NCI-H2107 treated with DMSO at 0.1 percent for 48 hours (cell line): ENCODE measurements around the gene ZMYND15.

Source experiments
- DNase-seq: peaks from one replicate; lab custom pipeline; 2025; ENCODE audit not compliant: unreplicated experiment; lab: John Stamatoyannopoulos, UW

ZMYND15 gene

GRCh38 chr17:4742133-4742532, 2.5 kb downstream of the ZMYND15 start:
- DNase-seq = no peak

- no peak for DNase-seq
Observed at GRCh38 chr17:4742629-4743028, 3.0 kb downstream of the ZMYND15 start.

- DNase-seq = no peak
Observed at GRCh38 chr17:4743216-4743615, 3.6 kb downstream of the ZMYND15 start.

- DNase-seq = no peak
Observed at GRCh38 chr17:4743898-4744297, 4.3 kb downstream of the ZMYND15 start.

- DNase-seq = no peak
Observed at GRCh38 chr17:4744999-4745969, 5.7 kb downstream of the ZMYND15 start.

GRCh38 chr17:4747847-4748246, 8.2 kb downstream of the ZMYND15 start:
- DNase-seq = no peak

- DNase-seq = no peak
Observed at GRCh38 chr17:4748686-4749085, 9.1 kb downstream of the ZMYND15 start.

GRCh38 chr17:4750606-4751005, 11.0 kb downstream of the ZMYND15 start:
- no peak for DNase-seq

- no peak for DNase-seq
Observed at GRCh38 chr17:4751932-4752331, 12.3 kb downstream of the ZMYND15 start.

- DNase-seq = no peak
Observed at GRCh38 chr17:4753392-4753791, 13.8 kb downstream of the ZMYND15 start.

GRCh38 chr17:4759776-4760236, 20.2 kb downstream of the ZMYND15 start:
- no peak for DNase-seq

- DNase-seq = no peak
Observed at GRCh38 chr17:4764595-4764994, 25.0 kb downstream of the ZMYND15 start.

- DNase-seq = no peak
Observed at GRCh38 chr17:4766201-4766600, 26.6 kb downstream of the ZMYND15 start.

- no peak for DNase-seq
Observed at GRCh38 chr17:4766723-4767122, 27.1 kb downstream of the ZMYND15 start.

GRCh38 chr17:4768298-4768697, 28.7 kb downstream of the ZMYND15 start:
- no peak for DNase-seq

- DNase-seq = no peak
Observed at GRCh38 chr17:4769628-4770027, 30.0 kb downstream of the ZMYND15 start.

- no peak for DNase-seq
Observed at GRCh38 chr17:4771519-4772234, 32.0 kb downstream of the ZMYND15 start, which contains the start of gene TM4SF5. Gene TM4SF5, plus strand, starts transcription at chr17:4771886. Its CDS starts 37 bp downstream, at chr17:4771923.

- DNase-seq = no peak
Observed at GRCh38 chr17:4772235-4772613, 32.6 kb downstream of the ZMYND15 start.

- no peak for DNase-seq
Observed at GRCh38 chr17:4777969-4778760, 38.5 kb downstream of the ZMYND15 start.

GRCh38 chr17:4780325-4780955, 40.8 kb downstream of the ZMYND15 start:
- DNase-seq = no peak

- DNase-seq = no peak
Observed at GRCh38 chr17:4782652-4783051, 43.0 kb downstream of the ZMYND15 start.
